ENCODE results near the gene EYA2.

Gene EYA2

DNA sequence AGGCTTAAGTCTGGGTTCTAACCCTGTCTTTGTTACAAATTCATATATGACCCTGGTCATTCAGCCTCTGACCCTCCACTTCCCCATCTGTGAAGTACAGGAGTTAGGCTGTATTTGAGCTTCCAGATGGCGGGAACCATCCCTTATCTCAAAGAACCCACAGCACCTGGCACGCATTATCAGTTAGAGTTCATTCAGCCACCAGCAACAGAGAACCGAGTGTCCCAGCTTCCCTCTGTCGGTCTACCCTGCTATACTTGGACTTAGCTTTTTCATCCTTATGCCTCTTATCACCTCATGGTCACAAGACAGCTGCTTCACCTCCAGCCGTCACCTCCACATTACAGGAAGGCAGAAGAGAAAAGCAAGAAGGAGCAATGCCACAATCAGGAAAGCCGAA, 147.8 kb downstream of the EYA2 start:
- DNase-seq, result no peak

GRCh38 chr20:47043086-47043485, 148.4 kb downstream of the EYA2 start:
- DNase-seq, result peak; percentile 18

DNA sequence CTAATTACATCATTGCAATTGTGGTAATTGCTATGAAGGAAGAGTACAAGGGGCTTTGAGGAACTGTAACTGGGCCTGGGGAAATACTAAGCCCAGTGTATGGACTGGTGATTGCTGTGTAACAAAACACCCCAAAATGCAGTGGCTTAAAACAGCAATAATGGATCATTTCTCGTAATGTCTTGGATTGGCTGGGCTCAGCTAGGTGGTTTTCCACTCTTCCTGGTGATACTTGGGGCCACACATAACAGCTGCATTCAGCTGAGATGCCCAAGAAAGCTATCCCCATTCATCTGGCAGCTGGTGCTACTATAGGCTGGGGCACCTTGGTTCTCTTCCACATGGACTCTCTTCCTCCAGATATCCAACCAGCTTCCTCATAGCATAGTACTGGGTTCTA, 150.3 kb downstream of the EYA2 start:
- DNase-seq, result no peak

GRCh38 chr20:47048054-47048453, 153.4 kb downstream of the EYA2 start:
- DNase-seq, result no peak

GRCh38 chr20:47049771-47050170, 155.1 kb downstream of the EYA2 start:
- DNase-seq, result no peak

GRCh38 chr20:47050996-47051395, 156.4 kb downstream of the EYA2 start:
- no peak for DNase-seq

GRCh38 chr20:47051936-47052526, 157.4 kb downstream of the EYA2 start:
- no peak for DNase-seq

- DNase-seq, result no peak
These were observed 159.9 kb downstream of the EYA2 start for GRCh38 chr20:47054506-47054905.

DNA sequence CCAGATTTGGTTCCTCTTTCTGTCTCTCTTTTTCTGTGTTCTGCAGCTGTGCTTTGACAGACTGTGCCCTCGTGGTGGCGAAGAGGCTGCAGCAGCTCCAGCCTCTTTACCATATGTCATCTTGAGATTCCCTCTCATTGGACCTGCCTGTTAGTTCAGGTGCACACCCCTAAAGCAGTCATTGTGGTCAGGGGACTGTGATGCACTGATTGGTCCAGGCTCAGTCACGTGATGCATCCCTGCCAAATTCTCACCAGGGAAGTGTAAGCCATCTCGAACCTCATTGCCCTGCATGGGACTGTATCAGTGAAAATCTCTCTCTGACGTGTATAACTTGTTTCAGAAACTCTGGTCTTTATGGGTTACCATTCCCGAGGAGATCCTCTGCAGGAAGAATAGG, 160.3 kb downstream of the EYA2 start:
- no peak for DNase-seq

DNA sequence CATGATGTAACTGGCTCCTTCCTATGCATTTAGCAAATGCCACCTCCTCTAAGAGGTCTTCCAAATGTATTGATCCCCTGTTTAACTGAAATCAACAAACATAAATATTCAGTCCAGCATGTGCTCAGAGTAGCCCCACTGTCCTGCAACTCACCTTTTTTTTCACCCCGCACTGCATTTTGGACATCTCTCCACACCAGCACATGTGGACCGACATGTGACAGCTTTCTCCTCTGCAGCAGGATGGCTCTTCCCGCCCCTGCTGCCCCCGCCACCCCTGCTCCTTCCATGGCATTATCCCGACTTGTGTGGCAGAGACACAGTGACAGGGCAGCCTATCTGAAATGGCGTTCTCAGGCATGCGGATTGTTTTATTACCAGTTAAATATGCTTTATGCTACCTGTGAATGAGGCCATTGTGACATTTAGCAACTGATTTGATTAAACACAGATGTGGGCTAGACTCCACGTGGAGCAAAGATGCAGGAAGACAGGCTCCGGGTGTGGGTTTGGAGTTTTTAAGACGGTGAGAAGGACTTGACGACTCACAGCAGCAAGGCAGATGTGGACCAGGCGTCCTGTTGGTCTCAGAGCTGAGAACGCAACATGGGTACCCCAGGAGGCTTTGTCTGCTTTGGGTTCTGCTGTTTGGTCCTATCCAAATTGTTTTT, 161.2 kb downstream of the EYA2 start:
- peak; percentile 57 for DNase-seq

GRCh38 chr20:47057661-47058060, 163.0 kb downstream of the EYA2 start:
- no peak for DNase-seq

- DNase-seq, result no peak
These were observed 163.6 kb downstream of the EYA2 start for GRCh38 chr20:47058236-47058635.

- DNase-seq, result no peak
These were observed 164.9 kb downstream of the EYA2 start for GRCh38 chr20:47059536-47059935.

- no peak for DNase-seq
These were observed 166.9 kb downstream of the EYA2 start for GRCh38 chr20:47061549-47061948.

- no peak for DNase-seq
These were observed 167.7 kb downstream of the EYA2 start for GRCh38 chr20:47062226-47062890.

GRCh38 chr20:47063407-47063806, 168.8 kb downstream of the EYA2 start:
- DNase-seq, result no peak

GRCh38 chr20:47063808-47064207, 169.2 kb downstream of the EYA2 start:
- no peak for DNase-seq

GRCh38 chr20:47066484-47067270, 172.0 kb downstream of the EYA2 start:
- no peak for DNase-seq

DNA sequence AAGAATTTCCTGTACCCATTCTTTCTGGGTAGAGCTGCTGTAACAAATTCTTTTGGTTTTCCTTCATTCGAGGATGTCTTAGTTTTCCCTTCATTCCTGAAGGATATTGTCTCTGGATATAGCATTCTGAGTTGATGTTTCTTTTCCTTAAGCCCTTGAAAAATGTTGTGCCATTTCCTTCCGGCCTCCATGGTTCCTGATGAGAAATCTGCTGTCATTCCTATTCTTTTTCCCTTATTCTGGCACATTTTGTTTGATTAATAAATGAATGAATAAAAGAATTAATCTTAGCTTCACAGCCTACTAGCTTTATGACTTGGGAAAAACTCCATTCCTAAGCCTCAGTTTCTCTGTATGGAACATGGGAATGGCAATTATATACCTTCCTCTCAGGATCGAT, 173.1 kb downstream of the EYA2 start:
- DNase-seq, result no peak

DNA sequence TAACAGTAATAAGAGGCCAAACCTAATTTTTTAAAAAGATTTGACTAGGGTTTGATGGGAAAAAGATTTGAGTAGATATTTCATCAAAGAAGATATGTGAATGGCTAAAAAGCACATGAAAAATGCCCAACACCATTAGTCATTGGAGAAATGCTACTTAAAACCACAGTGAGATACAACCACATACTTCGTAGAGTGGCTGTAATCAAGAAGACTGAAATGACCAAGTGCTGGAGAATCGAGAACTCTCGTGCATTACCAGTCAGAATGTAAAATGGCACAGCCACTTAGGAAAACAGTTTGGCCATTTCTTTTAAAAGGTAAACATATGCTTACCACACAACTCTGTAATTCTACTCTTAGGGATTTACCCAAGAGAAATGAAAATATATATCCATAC, 175.5 kb downstream of the EYA2 start:
- DNase-seq, result peak; percentile 4

GRCh38 chr20:47071646-47072185, 177.1 kb downstream of the EYA2 start:
- no peak for DNase-seq

DNA sequence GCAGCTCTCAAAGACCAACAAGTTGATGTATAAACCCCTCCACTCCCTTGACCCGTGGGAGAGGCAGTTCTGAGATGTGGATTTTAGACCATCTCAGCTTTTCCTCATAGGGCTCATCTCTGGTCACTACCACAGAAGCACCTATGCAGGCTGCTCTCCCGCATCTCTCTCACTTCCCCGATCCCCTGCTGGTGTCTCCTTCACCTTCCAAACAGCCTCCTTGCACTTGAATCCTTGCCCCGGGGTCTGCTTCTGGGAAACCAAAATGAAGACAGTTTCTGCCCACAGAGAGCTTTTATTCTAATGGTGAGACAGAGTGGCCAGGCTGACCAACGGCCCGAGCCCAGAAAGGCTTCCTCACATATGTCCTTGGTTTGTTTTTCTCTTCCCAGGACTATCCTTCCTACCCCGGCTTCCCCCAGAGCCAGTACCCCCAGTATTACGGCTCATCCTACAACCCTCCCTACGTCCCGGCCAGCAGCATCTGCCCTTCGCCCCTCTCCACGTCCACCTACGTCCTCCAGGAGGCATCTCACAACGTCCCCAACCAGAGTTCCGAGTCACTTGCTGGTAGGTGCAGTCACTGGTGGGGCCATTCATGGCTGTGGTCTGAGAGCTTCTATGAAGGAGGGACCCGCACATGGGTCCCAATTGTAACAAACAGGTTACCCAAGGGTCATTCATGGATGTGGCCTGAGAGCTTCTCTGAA, 179.3 kb downstream of the EYA2 start:
- DNase-seq, result no peak

GRCh38 chr20:47075263-47075662, 180.6 kb downstream of the EYA2 start:
- no peak for DNase-seq
